Endothelial cell of umbilical vein (primary cell): ENCODE data around the gene FUT8. TPM values are rescaled to one million over a fixed set of nuclear protein-coding genes. Genes with fewer than 3 reads are reported as not detected.

ENCODE experiments used
- BruUV-seq: library from RNA; stranded (reverse); fragments of 400-500 nt; replicated peaks from 2 replicates; lab custom pipeline; 2021; lab: Mats Ljungman, UMichigan
- CTCF ChIA-PET: fragments of 300-600, 350-600 bp; sonication (Branson Sonifier 250); formaldehyde crosslinking; loops from one replicate; lab custom pipeline; 2021; ENCODE audit warnings: antibody characterized with exemption, inconsistent platforms; lab: Charles Lee
- POLR2A ChIA-PET: fragments of 300-600, 350-600 bp; sonication (Branson Sonifier 250); formaldehyde crosslinking; loops from one replicate; lab custom pipeline; 2021; ENCODE audit warnings: antibody characterized with exemption, inconsistent platforms; lab: Charles Lee
- DNase-seq: peaks from one replicate; pipeline ENCODE4 v3.0.0-alpha.2; 2011; ENCODE audit warnings: low read depth, low spot score
- FAIRE-seq: peaks from 2 replicates; lab custom pipeline; 2011; peaks lifted over from hg19 to GRCh38; lab: Jason Lieb, UNC
- H2AFZ ChIP-seq: 2 replicates; pipeline ENCODE4 v1.6.0; 2012; ENCODE audit warnings: low read depth, low read length, control low read depth, inconsistent platforms
- H3K27ac ChIP-seq: 2 replicates; pipeline ENCODE4 v1.5.1; 2011; ENCODE audit warnings: low read depth, mild to moderate bottlenecking, control low read depth, low read length, moderate library complexity; ENCODE audit not compliant: insufficient read depth
- H3K27me3 ChIP-seq, 2 experiments: 2 replicates each; pipeline versions ENCODE4 v1.6.0 to v1.6.1; 2011; ENCODE audit warnings: low read length in 2 of 2, mixed read lengths in 1 of 2; ENCODE audit not compliant: control insufficient read depth in 2 of 2, insufficient read depth in 2 of 2
- H3K36me3 ChIP-seq, 2 experiments: 2 replicates in 1 of 2; 3 replicates in 1 of 2; pipeline ENCODE4 v1.5.1; 2011; ENCODE audit warnings: low read length in 2 of 2, mild to moderate bottlenecking in 1 of 2, moderate library complexity in 1 of 2; ENCODE audit not compliant: control insufficient read depth in 2 of 2, insufficient read depth in 2 of 2; ENCODE audit errors: extremely low read depth in 1 of 2
- H3K4me1 ChIP-seq: 3 replicates; pipeline ENCODE4 v1.5.1; 2011; ENCODE audit warnings: mild to moderate bottlenecking, low read length; ENCODE audit not compliant: control insufficient read depth, insufficient read depth; ENCODE audit errors: extremely low read depth
- H3K4me2 ChIP-seq: 2 replicates; pipeline ENCODE4 v1.6.1; 2011; ENCODE audit warnings: low read length, control low read depth, mixed read lengths; ENCODE audit not compliant: insufficient read depth
- H3K4me3 ChIP-seq, 3 experiments: fragments of 200-600 bp in 1 of 3; sonication (generic), shearing (Covaris generic) in 1 of 3; replicated peaks in 1 of 3; 2 replicates each; pipeline ENCODE4 v1.5.1; 2011 to 2016; ENCODE audit warnings: control low read depth in 3 of 3, low read length in 3 of 3, mild to moderate bottlenecking in 2 of 3, inconsistent platforms in 1 of 3, low read depth in 1 of 3, moderate library complexity in 1 of 3; ENCODE audit not compliant: insufficient read depth in 1 of 3
- H3K79me2 ChIP-seq: 2 replicates; pipeline ENCODE4 v1.6.0; 2012; ENCODE audit warnings: low read length, inconsistent platforms; ENCODE audit not compliant: control insufficient read depth, insufficient read depth
- H3K9ac ChIP-seq: replicated peaks from 2 replicates; pipeline ENCODE3; 2011; ENCODE audit warnings: low read length, control low read depth; ENCODE audit not compliant: insufficient read depth; ENCODE audit errors: extremely low read depth
- H3K9me1 ChIP-seq: replicated peaks from 3 replicates; pipeline ENCODE4 v1.6.0; 2011; ENCODE audit warnings: mild to moderate bottlenecking, low read length; ENCODE audit not compliant: control insufficient read depth, insufficient read depth; ENCODE audit errors: extremely low read depth
- H3K9me3 ChIP-seq: replicated peaks from 2 replicates; pipeline ENCODE4 v1.5.1; 2012; ENCODE audit warnings: low read length, inconsistent platforms; ENCODE audit not compliant: control insufficient read depth, insufficient read depth
- H4K20me1 ChIP-seq: replicated peaks from 2 replicates; pipeline ENCODE3; 2011; ENCODE audit warnings: mild to moderate bottlenecking, low read length; ENCODE audit not compliant: control insufficient read depth, insufficient read depth; ENCODE audit errors: extremely low read depth
- FOS ChIP-seq: IDR thresholded peaks from 2 replicates; pipeline ENCODE4 v1.6.1; 2011; ENCODE audit warnings: mild to moderate bottlenecking, low read length, moderate library complexity, borderline replicate concordance; ENCODE audit not compliant: insufficient read depth
- GATA2 ChIP-seq: IDR thresholded peaks from 2 replicates; pipeline ENCODE4 v1.7.0; 2011; ENCODE audit warnings: low read depth, mild to moderate bottlenecking, moderate library complexity, mixed read lengths, low read length; ENCODE audit not compliant: insufficient read length, insufficient read depth
- JUN ChIP-seq: IDR thresholded peaks from 2 replicates; pipeline ENCODE4 v1.6.1; 2011; ENCODE audit warnings: borderline replicate concordance, low read depth; ENCODE audit not compliant: insufficient read length, insufficient read depth
- MYC ChIP-seq: IDR thresholded peaks from one replicate; pipeline ENCODE4 v1.6.1; 2011; ENCODE audit warnings: mild to moderate bottlenecking, low read depth, low read length
- dilution Hi-C: fragments of 300-500 bp; cut with MboI; formaldehyde crosslinking; loops from one replicate; pipeline ENCODE4 v1.15.0; 2019; ENCODE audit warnings: low sequenced_read_pairs; ENCODE audit not compliant: extremely low pct_ligation_motif_present
- intact Hi-C: fragments of 100-400 bp; cut with micrococcal nuclease; formaldehyde crosslinking; loops from one replicate; pipeline ENCODE4 v1.10.0; 2022
- polyA plus RNA-seq, 4 experiments: library from polyadenylated mRNA; depleted of rRNA in 3 of 4; stranded (reverse) in 3 of 4; unstranded in 1 of 4; fragments of >200 nt; gene quantifications; 2 replicates each; pipeline versions ENCODE4 v1.2.1 to v1.2.3, GENCODE V29; 2011 to 2012; ENCODE audit warnings: missing spikeins in 1 of 4
- total RNA-seq: library from RNA; stranded (reverse); gene quantifications from 2 replicates; pipeline ENCODE4 v1.2.3, GENCODE V29; 2021
- TF ChIP-seq, protein P1 (sequence below), 2 donors: IDR thresholded peaks; 1 replicate in 1 of 2; 2 replicates in 1 of 2; pipeline ENCODE4 v1.5.1; 2011; ENCODE audit warnings: low read length in 2 of 2, mild to moderate bottlenecking in 2 of 2, moderate library complexity in 2 of 2, control low read depth in 1 of 2, inconsistent platforms in 1 of 2, low read depth in 1 of 2; ENCODE audit not compliant: insufficient read depth in 1 of 2; ENCODE audit errors: extremely low read depth in 1 of 2
- TF ChIP-seq, protein P2 (sequence below): IDR thresholded peaks from 2 replicates; pipeline ENCODE4 v1.6.1; 2011; ENCODE audit not compliant: insufficient read depth, insufficient read length

Gene FUT8
- total and polyA plus RNA-seq, 2 donors (not counting 3 experiments of a cell fraction or from before 2014, with no cell fraction given): 16.7 to 38.8 TPM

DNA sequence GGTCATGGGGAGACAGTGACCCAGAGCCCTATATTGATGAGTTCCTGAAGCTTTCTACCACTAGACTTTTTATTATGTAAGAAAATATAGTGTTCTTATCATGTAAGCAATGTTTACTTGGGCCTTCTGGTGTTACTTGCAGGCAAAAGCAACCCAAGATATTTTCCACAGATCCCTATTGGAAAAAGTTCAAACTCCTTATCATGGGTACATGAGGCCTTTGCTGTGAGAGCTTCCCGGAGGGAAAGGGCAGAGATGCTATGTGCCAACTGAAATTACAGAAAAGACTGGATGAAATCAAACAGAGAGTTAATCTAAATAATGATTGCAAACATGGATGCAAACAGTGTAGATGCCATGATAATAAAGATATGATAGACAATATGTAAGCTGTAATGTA, 361.5 kb downstream of the FUT8 start:
- no peaks in the 10 kb centered on the region for H3K9me1 ChIP-seq
- BruUV-seq: no TSS peak
- dilution Hi-C loops: no loop called here
- no peak for DNase-seq
- FAIRE-seq: no peak
- CTCF ChIA-PET: interaction anchor here (1.0 kb wide), 1 partner anchor 22 kb away, joined by 3 read pairs; no protein-coding TSS in a partner anchor
- H3K4me3 ChIP-seq: no peak overlapping the region
- H3K4me1 ChIP-seq: no peaks in the 10 kb centered on the region
- POLR2A ChIA-PET: no interaction called here
- H3K27me3 ChIP-seq: peaks cover 0 to 2% of the 10 kb centered on the region in 2 experiments
- H4K20me1 ChIP-seq: no peaks in the 10 kb centered on the region
- H2AFZ ChIP-seq: no peak overlapping the region
- H3K27ac ChIP-seq: no peak overlapping the region
- no peak overlapping the region for H3K9ac ChIP-seq
- H3K9me3 ChIP-seq: no peaks in the 10 kb centered on the region
- intact Hi-C loops: no loop called here
- H3K79me2 ChIP-seq: no peaks in the 10 kb centered on the region
- no peaks in the 10 kb centered on the region for H3K36me3 ChIP-seq
- TF ChIP-seq, protein P1, sequence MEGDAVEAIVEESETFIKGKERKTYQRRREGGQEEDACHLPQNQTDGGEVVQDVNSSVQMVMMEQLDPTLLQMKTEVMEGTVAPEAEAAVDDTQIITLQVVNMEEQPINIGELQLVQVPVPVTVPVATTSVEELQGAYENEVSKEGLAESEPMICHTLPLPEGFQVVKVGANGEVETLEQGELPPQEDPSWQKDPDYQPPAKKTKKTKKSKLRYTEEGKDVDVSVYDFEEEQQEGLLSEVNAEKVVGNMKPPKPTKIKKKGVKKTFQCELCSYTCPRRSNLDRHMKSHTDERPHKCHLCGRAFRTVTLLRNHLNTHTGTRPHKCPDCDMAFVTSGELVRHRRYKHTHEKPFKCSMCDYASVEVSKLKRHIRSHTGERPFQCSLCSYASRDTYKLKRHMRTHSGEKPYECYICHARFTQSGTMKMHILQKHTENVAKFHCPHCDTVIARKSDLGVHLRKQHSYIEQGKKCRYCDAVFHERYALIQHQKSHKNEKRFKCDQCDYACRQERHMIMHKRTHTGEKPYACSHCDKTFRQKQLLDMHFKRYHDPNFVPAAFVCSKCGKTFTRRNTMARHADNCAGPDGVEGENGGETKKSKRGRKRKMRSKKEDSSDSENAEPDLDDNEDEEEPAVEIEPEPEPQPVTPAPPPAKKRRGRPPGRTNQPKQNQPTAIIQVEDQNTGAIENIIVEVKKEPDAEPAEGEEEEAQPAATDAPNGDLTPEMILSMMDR (IDR thresholded peaks at IDR 0.05; ENCODE audit: extremely low read depth in 1 of 2, insufficient read depth in 1 of 2, low read depth in 1 of 2, low read length in 2 of 2): no peak
- no peak for TF ChIP-seq GATA2
- TF ChIP-seq JUN: no peak
- TF ChIP-seq FOS: no peak
- TF ChIP-seq, protein P2, sequence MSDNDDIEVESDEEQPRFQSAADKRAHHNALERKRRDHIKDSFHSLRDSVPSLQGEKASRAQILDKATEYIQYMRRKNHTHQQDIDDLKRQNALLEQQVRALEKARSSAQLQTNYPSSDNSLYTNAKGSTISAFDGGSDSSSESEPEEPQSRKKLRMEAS: no peak
- no peak for TF ChIP-seq MYC
- H3K4me2 ChIP-seq: no peak overlapping the region
